Stimulated activated CD4-positive, alpha-beta T cell treated with anti-CD3 and anti-CD28 coated beads, TNF-alpha, amount 100 ng/mL, for 48 hours (primary cell): ENCODE results near the gene NAPB.
"Not testable (repeated sequence)": the region's sequence is repeated elsewhere in the genome, so short reads cannot be mapped to it uniquely, and the experiment has no call there.

Experiments used
- DNase-seq, 3 donors: peaks; one replicate each; pipeline ENCODE4 v3.0.0-alpha.2; 2020; ENCODE audit warnings: low read depth in 3 of 3

The NAPB gene

DNA sequence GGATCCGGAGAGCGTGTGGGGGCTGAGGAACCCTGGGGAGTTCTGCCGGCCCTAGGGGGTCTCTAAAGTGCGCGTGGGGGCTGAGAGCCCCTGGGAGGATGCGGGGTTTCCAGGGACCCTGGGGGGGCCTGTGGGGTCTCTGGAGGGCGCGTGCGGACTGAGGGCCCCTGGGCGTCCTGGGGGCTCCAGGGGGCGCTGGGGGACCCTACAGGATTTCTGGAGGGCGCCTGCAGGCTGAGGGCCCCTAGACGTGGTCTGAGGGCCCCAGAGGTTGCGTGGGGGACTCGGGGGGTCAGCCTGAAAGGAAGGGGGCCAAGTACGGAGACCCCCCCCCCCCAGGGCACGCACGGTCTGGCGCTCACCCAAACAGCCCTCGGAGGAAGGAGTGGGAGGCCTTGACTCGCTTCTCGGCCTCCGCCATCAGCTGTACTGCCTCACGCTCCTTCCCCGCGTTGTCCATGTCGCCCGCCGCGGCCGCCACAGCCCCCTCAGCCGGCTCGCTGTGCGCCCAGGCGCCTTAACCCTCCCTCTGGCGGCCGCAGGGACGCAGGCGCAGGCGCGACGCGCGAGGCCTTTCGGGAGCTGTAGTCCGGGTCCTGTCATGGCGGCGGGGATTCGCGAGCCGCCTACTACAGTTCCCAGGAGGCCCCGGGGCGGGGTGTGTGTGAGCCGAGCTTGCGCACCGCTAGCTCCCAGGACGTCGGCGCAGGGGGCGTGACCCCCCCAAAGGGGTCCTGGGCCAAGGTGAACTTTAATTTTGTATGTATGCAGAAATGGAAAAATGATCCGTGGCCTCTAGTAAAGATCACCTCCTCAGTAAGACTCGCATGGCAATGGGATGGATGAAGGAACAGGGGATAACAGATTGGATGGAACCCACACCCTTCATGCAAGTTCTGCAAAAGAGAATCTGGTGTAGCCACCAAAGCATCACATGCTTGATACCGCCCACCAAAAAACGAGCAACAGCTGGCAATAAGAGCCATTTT is at the start of gene NAPB:
NAPB (minus strand) TSS at position 546 of the 989 bp plus-strand sequence; CDS start at position 460, 86 bp downstream.
- DNase-seq = peak; percentile 86 to 88 (median 86)

DNA sequence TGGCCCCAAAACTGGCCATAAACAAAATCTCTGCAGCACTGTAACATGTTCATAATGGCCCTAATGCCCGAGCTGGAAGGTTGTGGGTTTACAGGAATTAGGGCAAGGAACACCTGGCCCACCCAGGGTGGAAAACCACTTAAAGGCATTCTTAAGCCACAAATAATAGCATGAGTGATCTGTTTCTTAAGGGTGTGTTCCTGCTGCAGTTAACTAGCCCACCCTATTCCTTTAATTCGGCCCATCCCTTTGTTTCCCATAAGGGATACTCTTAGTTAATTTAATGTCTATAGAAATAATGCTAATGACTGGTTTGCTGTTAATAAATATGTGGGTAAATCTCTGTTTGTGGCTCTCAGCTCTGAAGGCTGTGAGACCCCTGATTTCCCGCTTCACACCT is 45.7 kb upstream of the NAPB start:
- DNase-seq = not testable (repeated sequence)

DNA sequence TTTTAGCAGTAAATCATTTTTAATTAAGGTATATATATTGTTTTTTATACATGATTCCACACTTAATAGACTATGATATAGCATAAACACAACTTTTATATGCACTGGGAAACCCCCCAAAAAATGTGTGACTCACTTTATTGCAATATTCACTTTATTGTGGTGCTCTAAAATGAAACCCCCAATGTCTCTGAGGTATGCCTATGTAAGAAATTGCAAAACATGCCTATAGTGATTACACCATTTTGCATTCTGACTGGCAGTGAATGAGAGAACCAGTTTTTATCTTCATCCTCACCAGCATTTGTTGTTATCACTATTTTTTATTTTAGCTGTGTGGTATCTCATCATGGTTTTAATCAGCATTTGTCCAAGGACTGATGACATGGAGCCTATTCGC is 39.9 kb upstream of the NAPB start:
- no peak for DNase-seq

DNA sequence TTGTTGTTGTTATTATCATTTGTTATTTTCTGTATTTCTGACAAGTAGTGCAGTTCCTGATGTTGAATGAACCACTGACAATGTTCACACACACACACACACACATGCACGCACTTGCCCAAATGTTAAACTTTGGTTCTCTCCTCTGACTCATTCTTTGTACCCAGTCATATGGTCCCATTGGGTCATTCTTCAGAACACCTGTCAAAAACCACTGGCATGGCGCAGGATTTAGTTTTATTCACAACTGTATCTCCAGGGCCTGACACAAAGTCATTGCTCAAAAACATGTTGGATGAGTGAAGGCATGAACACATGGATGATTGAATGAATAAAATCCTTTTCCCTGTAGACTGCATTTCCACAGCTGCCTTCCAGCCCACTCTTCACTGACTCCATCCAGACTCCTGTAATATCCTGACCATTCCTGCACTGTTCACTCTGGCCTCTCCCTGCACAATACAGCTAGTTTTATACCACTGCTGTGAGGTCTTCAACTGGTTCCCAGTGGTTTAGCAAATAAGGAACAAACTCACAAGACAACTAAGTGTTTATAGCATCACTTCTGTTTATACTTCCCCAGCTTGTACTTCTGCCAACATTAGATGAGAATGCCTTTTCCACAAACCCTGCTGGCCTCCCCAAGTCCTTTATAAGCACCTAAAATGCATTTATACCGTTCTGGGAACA is 38.3 kb upstream of the NAPB start:
- no peak for DNase-seq

DNA sequence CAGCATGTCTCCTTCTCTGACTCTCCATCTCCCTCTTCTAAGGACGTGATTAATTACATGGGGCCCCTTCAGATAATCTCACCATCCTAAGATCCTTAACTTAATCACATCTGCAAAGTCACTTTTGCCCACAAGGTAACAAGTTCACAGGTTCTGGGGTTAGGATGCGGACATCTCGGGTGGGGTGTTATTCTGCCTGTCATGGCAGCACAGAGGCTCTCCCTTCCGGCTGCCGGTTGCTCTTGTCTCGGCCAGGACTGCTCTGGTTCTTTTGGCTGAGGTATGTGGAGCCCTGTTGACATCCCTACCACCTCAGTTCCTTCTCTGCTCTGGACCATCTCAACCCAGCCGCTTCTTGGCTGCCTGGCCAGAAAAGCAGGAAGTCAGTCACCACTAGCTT is 35.6 kb upstream of the NAPB start:
- no peak for DNase-seq

DNA sequence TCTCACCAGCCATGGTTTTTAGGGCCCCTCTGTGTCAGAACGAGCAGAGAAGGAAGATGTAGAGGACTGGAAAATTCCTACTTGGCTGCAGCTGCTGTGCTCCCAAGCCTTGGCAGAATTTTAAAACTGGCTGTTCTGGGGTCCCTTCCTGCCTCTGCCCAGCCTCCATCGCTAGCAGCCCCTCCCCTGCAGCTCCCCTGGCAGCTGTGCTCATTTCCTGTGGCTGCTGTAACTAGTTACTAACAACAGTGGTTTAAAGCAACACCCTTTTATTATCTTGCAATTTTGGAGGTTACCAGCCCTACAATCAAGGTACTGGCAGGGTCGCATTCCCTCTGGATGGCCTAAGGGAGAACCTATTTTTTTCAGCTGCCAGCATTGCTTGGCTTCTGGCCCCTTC is 35.1 kb upstream of the NAPB start:
- DNase-seq = no peak

DNA sequence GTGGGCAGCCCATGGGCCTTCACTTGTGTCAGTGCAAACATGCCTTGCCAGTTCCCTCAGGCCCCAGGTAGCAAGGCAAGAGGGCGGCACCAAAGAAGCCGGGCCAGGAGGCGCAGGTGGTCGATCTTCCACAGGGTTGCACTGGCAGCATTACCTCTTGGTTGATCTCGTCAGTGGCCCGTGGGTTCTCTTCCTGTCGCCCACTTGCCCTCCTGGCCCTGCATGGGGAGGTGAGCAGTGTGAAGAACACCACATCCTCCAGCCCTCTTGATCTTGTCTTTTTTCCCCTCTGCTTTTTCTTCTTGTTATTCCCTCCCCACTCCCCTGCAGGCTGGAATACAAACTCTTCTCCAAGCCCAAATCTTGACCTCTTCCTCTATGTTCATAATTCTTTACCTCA is 34.4 kb upstream of the NAPB start:
- DNase-seq = no peak

DNA sequence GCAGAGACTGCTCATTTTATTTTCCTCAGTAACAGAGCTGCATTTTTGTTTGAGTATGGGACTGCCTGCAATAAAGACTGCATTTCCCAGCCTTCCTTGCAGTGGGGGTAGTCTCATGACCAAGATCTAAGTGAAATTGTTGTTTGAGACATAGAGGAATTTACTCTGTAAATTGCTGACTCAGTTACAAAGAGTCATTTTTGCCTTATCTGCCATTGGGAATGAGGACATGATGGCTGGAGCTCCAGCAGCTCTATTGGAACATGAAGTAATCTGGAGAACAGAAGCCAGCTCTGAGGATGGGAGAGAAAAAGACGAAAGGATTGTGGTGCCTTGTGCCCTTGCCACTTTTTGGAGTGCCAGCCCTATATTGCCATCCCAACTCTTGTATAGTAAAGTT is 33.5 kb upstream of the NAPB start:
- DNase-seq = no peak

DNA sequence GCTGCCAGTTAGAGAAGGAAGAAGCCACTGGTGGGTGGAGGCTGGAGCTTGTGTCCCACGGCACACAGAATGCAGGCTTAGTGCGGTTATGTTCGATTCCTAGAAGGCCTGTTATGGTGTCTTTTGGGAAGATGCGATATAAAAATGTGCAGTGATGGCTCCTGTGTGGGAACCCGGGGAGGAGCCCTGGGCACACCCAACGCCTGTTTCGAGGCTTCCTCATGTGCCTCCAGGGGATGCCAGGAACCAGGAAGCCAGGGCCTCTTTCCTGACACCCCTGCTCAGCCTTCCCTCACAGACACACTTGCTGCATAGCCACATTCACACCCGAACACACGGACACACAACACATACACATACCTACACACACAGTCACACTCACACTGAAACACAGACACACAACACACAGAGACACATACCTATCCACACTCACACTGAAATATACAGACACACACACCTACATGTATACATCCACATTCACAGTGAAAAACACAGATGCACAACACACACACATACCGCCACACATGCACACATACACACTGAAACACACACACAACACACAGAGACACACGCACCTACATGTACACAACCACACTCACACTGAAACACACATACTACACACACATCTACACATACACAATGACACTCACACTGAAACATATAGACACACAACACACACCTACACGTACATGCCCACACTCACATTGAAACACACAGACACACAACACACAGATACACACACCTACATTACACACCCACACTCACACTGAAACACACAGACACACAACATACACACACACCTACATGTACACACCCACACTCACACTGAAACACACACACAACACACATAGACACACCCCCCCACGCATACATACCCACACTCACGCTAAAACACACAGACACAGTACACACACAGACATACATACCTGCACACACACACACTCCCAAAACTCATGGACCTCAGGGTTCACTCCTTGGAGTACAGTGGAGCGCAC is 32.6 kb upstream of the NAPB start:
- DNase-seq = no peak

DNA sequence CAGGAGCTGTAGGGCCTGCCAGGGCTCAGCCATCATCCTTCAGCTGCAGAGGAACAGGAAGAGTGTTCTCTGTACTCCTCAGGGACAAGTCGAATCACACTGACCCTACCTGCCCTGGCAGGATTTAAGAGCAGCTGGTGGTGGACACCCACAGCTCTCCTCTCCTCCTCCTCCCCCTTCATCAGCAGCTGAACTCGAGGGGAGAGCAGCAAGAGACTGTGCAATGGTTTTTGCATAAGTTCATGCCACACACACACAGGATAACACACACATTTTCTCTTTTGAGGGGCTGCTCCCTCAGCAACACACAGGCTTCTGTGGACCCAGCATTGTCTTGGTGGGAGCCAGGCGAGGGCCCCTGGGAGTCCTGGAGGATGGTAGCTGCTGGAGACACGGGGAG is 31.5 kb upstream of the NAPB start, which contains the start of gene CST11:
CST11 (minus strand) TSS at position 101 of the 400 bp plus-strand sequence; CDS start at position 36, 65 bp downstream.
- no peak for DNase-seq

DNA sequence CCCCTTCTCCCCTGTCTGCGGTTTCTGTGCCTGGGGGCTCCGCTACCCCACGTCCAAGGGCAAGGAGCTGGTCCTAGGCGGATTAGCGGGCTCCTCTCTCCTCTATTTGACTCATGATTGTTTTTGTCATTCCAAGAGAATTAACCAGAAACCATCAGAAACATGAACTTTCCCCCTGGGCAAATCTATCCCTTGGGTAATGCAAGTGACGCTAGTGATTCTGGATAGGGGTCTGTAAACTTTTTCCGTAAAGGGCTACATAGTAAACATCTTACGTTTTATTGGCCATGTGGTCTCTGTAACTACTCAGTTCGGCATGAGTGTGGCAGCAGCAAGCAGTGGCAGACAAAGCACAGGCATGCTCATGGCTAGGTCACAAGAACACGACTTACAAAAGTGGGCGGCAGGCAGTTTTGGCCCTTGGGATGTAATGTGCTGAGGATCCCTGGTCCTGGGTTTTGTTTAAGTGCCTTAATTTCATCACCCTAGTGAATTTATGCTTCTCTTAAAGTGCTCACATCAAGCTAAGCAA is 30.7 kb upstream of the NAPB start:
- no peak for DNase-seq

DNA sequence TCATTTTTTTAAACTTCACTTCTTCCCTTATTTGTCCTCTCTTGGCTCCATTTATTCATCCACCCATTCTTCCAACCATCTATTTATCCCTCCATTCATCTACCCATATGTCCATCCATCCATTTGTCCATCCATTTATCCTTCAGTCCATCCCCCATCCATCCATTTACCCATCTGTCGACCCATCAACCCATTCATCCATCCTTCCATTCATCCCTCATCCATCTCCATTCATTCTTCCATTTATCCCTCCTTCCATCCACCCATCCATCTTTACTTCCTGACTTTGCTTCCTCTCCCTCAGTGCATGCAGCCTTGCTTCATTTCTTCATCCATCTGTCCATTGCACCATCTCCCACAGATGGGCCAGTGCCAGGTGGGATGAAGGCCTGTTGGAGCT is 29.6 kb upstream of the NAPB start:
- DNase-seq = no peak

DNA sequence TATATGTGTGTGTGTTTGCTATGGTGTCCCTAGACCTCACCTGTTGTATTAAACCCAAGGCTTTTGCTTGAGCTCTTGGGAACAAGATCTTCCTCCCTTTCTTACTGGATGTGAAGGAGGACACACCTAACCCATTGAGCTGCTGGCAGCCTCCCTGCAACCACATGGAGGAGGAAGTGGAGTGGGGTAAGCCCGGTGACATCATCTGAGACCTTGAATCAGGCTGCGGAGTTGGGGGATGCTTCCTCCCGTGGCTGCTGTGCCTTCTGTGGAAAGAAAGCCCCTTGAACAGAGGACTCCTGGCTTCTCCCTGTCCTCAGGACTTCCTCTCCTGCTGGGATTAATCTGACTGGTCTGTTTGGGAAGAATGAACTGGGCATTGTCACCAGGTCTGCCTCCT is 28.1 kb upstream of the NAPB start:
- no peak for DNase-seq

DNA sequence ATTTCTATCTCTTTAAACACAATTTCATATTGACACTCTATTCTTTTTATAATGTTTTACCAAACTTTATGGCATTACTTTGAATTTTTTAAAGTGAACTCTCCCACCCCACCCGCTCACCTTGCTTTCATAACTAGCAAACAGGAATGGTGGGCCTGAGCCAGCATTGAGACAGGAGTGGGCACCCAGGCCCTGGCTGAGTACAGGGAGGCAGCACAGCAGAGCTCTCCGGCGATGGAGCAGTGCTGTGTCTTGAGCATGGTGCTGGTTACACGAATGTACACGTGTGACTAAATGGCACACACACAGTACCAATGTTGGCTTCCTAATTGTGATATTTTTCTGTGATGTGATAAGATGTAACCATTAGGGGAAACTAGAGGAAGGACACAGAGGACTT is 26.9 kb upstream of the NAPB start:
- no peak for DNase-seq

DNA sequence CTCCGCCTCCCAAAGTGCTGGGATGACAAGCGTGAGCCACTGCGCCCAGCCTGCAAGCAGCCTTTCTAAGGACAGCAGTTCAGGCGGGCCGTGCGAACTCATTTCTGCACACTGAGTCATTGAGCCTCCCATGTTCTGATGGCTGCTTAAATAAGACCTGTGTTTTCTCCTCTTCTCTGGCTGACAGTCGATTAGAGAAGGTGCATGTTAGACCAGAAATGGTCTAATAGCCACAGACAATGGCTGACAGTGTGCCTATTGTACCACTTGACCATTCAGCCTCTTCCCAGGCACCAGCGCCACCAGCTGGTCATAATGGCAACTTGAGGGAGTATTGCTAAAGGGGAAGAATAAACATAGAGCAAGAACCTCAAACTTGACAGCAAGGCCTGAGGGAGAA is 25.2 kb upstream of the NAPB start:
- DNase-seq = peak in 2 of 3 donors; percentile 8

DNA sequence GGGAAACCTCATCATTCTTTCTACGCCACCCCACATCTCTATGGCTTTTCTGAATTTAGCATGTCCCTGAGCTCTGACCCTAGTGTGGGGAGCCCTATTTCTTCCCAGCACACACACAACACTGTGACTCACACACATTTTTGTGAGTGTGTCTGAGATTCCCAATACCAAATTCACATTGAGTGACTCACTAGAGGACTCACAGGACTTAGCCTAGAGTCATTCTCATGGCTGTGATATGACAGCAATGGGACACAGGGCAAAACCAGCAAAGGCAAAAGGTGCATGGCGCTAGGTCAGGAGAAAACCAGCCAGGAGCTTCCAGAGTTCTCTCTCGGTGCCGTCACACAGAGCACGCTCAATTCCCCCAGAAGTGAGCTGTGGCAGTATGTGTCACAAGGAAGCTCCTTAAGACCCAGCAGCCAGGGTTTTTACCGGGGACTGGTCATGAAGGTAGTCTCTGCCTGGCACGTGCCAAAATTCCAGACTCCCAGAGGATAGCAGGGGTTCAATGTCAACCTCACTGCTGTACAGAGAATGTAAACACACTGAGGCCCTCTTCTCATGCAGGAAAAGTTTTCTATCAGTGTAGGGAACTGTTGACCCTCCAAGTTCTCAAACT is 24.4 kb upstream of the NAPB start:
- DNase-seq = no peak

DNA sequence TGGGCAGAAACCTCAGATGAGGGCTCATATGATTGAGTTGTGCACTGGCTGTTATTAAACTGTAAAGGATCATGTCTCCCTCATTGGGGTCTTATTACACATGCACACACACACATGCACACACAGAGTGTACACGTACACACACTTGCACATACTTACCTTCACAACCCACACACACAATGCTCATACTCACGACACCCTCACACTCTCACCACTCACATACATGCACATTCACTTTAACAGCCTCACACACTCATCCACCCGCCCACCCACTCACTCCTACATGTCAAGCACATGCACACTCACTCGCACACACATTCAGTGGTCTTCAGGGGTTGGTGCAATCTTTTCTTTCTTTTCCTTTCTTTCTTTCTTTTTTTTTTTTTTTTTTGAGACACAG is 23.6 kb upstream of the NAPB start:
- DNase-seq = no peak

DNA sequence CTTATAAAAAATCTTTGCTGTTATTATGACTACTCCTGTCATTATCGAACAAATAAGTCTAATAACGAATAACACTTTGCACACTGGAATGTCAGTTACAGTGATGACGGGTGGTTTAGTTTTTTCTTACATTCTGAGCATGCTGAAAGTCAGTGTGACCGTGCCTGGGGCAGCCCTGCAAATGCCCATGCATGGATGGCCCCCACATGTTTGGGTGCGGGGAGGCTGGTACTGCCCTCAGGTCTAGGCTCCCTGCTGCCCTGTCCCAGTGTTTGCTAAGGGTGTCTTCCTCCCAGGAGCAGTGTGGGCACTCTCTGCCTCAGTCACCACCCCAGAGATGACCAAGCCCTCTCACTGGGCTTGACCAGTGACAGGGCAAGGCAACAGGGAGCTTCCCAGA is 21.1 kb upstream of the NAPB start:
- no peak for DNase-seq

DNA sequence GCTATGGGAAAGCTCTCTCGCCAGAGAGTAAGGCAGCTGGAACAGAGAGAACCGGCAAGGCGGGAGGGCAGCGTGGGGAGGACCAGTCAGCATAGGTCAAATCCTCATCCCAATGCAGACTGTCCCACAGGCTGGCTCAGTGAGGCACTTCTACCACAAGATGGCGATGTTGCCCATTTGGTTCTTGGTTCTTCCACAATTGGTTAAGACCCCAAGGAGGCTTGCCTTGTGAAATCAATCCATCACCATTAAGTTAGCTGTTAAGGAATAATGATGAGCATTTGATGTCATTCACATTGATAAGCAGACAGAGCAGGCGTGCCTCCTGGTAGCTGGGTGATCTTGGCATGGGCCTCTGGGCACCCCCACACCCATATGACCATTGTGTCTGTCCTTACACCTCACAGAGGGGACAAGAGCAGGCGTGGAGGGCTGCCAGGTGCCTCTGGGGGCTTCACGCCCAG is 20.6 kb upstream of the NAPB start:
- peak; percentile 31 to 45 (median 39) for DNase-seq

DNA sequence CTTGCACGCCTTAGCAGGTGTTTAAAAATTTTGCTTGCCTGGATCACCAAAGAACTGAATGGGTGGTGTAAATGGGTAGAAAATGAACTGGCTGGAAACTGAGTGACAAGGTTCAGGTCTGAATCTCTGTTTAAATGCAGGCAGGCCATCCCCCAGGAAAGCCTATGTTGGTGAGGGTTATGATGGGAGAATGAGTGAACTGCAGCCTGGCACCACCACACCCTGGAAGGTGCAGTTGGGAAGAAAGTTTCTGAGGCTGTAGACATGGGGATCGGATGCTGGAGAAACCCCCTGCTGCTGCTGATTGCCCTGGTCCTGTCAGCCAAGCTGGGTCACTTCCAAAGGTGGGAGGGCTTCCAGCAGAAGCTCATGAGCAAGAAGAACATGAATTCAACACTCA is 18.7 kb upstream of the NAPB start:
- no peak for DNase-seq

DNA sequence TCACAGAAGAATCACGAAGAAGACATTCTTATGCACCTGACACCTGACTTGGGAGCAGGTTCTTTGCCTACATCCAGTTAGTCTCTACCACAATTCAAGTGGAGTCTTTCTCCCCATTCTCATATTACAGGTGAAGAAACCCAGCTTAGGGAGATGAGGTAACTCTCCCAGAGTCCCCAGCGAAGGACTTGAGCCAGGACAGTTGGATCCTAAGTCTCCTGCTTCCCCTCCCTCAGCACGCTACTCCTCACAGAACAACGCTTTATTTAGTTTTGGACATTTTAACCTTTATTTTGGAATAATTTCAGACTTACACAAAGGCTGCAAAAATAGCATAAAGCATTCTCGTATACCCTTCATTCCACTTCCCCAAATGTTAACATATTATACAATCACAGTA is 17.4 kb upstream of the NAPB start:
- DNase-seq = no peak
